HEK293 (cell line): ENCODE results near the gene PANX2.
A peak's percentile ranks its signal among the peaks of the same experiment; 100 is the strongest.

Source experiments
- CTCF ChIA-PET: fragments of 350-600 bp; formaldehyde crosslinking; extraction: SDS; loops from one replicate; lab custom pipeline; 2021; ENCODE audit warnings: antibody characterized with exemption; lab: Yijun Ruan, JAX
- POLR2A ChIA-PET: fragments of 300-600 bp; formaldehyde crosslinking; extraction: SDS; loops from one replicate; lab custom pipeline; 2020; ENCODE audit warnings: antibody characterized with exemption, inconsistent platforms; lab: Yijun Ruan, JAX
- H3K27ac ChIP-seq: fragments of 200-500 bp; sonication (Bioruptor generic); 2 replicates; pipeline ENCODE4 v1.5.1; 2014; ENCODE audit warnings: low read depth, low read length, control low read depth, inconsistent platforms; ENCODE audit errors: extremely low read depth
- H3K36me3 ChIP-seq, 2 experiments: fragments of 200-500 bp in 1 of 2; sonication (Bioruptor generic) in 1 of 2; 1 replicate in 1 of 2; 2 replicates in 1 of 2; pipeline ENCODE4 v1.5.1; 2014 to 2017; ENCODE audit warnings: inconsistent platforms in 2 of 2, low read length in 2 of 2; ENCODE audit not compliant: control insufficient read depth in 2 of 2, insufficient read depth in 1 of 2
- H3K4me1 ChIP-seq: fragments of 200-500 bp; sonication (Bioruptor generic); 2 replicates; pipeline ENCODE4 v1.5.1; 2014; ENCODE audit warnings: mild to moderate bottlenecking, low read length, inconsistent platforms; ENCODE audit not compliant: control insufficient read depth, insufficient read depth
- H3K4me3 ChIP-seq: 2 replicates; pipeline ENCODE4 v1.5.1; 2011; ENCODE audit warnings: low read depth, mild to moderate bottlenecking, control low read depth, low read length, moderate library complexity
- H3K9me3 ChIP-seq: fragments of 200-500 bp; sonication (Bioruptor generic); 2 replicates; pipeline ENCODE4 v1.5.1; 2014; ENCODE audit warnings: low read depth, low read length, inconsistent platforms; ENCODE audit not compliant: control insufficient read depth, insufficient read depth
- KLF10 ChIP-seq: fragments of 450-650 bp; IDR thresholded peaks from 2 replicates; pipeline ENCODE4 v1.5.1; 2018; ENCODE audit warnings: missing biosample characterization, mild to moderate bottlenecking, missing genetic modification characterization
- OVOL3 ChIP-seq: fragments of 450-650 bp; formaldehyde crosslinking; IDR thresholded peaks from 2 replicates; pipeline ENCODE4 v1.5.1; 2016; ENCODE audit warnings: missing biosample characterization, missing genetic modification characterization
- TCF7L2 ChIP-seq: IDR thresholded peaks from 2 replicates; pipeline ENCODE4 v1.6.1; 2011; ENCODE audit warnings: low read depth, mild to moderate bottlenecking, inconsistent platforms, low read length, moderate library complexity, borderline replicate concordance
- WT1 ChIP-seq: fragments of 450-650 bp; formaldehyde crosslinking; IDR thresholded peaks from 2 replicates; pipeline ENCODE4 v1.5.1; 2016; ENCODE audit warnings: missing biosample characterization, missing genetic modification characterization
- ZBTB21 ChIP-seq: fragments of 450-650 bp; formaldehyde crosslinking; IDR thresholded peaks from 2 replicates; pipeline ENCODE4 v1.5.1; 2017; ENCODE audit warnings: missing biosample characterization, missing genetic modification characterization
- ZEB2 ChIP-seq: fragments of 450-650 bp; formaldehyde crosslinking; IDR thresholded peaks from 2 replicates; pipeline ENCODE4 v1.5.1; 2016; ENCODE audit warnings: missing biosample characterization, missing genetic modification characterization
- ZNF121 ChIP-seq: fragments of 450-650 bp; formaldehyde crosslinking; IDR thresholded peaks from 2 replicates; pipeline ENCODE4 v1.5.1; 2016; ENCODE audit warnings: missing biosample characterization, missing genetic modification characterization
- ZNF19 ChIP-seq: fragments of 450-650 bp; formaldehyde crosslinking; IDR thresholded peaks from 2 replicates; pipeline ENCODE4; 2016; ENCODE audit warnings: missing biosample characterization, missing genetic modification characterization, low read depth
- ZNF248 ChIP-seq: fragments of 450-650 bp; formaldehyde crosslinking; IDR thresholded peaks from 2 replicates; pipeline ENCODE4 v1.5.1; 2017; ENCODE audit warnings: missing biosample characterization, missing genetic modification characterization
- ZNF416 ChIP-seq: fragments of 450-650 bp; formaldehyde crosslinking; IDR thresholded peaks from 2 replicates; pipeline ENCODE4 v1.5.1; 2016; ENCODE audit warnings: missing biosample characterization, missing genetic modification characterization
- ZNF548 ChIP-seq: fragments of 450-650 bp; formaldehyde crosslinking; IDR thresholded peaks from 2 replicates; pipeline ENCODE4 v1.5.1; 2016; ENCODE audit warnings: missing biosample characterization, missing genetic modification characterization
- ZNF549 ChIP-seq: fragments of 450-650 bp; IDR thresholded peaks from 2 replicates; pipeline ENCODE4 v1.5.1; 2018; ENCODE audit warnings: missing biosample characterization, missing genetic modification characterization, mild to moderate bottlenecking, inconsistent platforms, moderate library complexity
- ZNF600 ChIP-seq: fragments of 450-650 bp; formaldehyde crosslinking; IDR thresholded peaks from 2 replicates; pipeline ENCODE4 v1.5.1; 2016; ENCODE audit warnings: missing biosample characterization, missing genetic modification characterization
- ZNF621 ChIP-seq: fragments of 450-650 bp; formaldehyde crosslinking; IDR thresholded peaks from 2 replicates; pipeline ENCODE4 v1.5.1; 2017; ENCODE audit warnings: missing biosample characterization, missing genetic modification characterization
- ZNF626 ChIP-seq: fragments of 450-650 bp; sonication (Bioruptor Pico); formaldehyde crosslinking; IDR thresholded peaks from 2 replicates; pipeline ENCODE4 v1.5.1; 2018; ENCODE audit warnings: missing biosample characterization, missing genetic modification characterization, inconsistent platforms
- ZSCAN23 ChIP-seq: fragments of 450-650 bp; formaldehyde crosslinking; IDR thresholded peaks from 2 replicates; pipeline ENCODE4 v1.5.1; 2016; ENCODE audit warnings: missing biosample characterization, missing genetic modification characterization
- TF ChIP-seq, protein P1 (sequence below): fragments of 450-650 bp; IDR thresholded peaks from 2 replicates; pipeline ENCODE4 v1.5.1; 2018; ENCODE audit warnings: missing biosample characterization, missing genetic modification characterization
- TF ChIP-seq, protein P2 (sequence below): fragments of 450-650 bp; formaldehyde crosslinking; IDR thresholded peaks from 2 replicates; pipeline ENCODE4 v1.5.1; 2016; ENCODE audit warnings: missing biosample characterization, missing genetic modification characterization
- TF ChIP-seq, protein P3 (sequence below): fragments of 450-650 bp; formaldehyde crosslinking; IDR thresholded peaks from 2 replicates; pipeline ENCODE4; 2016; ENCODE audit warnings: missing biosample characterization, missing genetic modification characterization
- TF ChIP-seq, protein P4 (sequence below): IDR thresholded peaks from 2 replicates; pipeline ENCODE4 v1.6.1; 2011; ENCODE audit warnings: mild to moderate bottlenecking, low read depth, low read length, borderline replicate concordance
- TF ChIP-seq, protein P5 (sequence below): fragments of 450-650 bp; formaldehyde crosslinking; IDR thresholded peaks from 2 replicates; pipeline ENCODE4 v1.5.1; 2016; ENCODE audit warnings: missing biosample characterization, missing genetic modification characterization, low read depth

Gene PANX2

DNA sequence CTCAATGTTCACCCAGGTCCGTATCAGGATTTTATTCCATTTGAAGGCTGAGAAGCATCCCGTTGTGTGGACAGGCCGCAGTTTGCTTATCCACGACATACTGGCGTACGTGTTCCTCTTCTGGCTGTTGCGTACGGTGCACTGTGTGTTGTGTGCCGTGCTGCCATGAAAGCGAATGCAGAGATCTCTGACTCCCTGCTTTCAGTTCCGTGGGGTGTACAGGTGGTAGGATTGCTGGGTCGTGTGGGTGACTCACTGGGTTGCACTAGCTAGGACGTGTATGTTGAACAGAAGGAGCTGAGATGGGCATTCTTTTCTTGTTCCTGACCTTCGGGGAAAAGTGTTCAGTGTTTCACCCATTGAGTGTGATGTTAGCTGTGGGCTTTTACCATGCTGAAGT lies 40.6 kb downstream of the PANX2 start:
- no peak overlapping the region for H3K4me3 ChIP-seq
- no peaks in the 10 kb centered on the region for H3K9me3 ChIP-seq
- POLR2A ChIA-PET, result interaction anchor here (0.6 kb wide), 1 partner anchor 116 kb away, joined by 3 read pairs; the partner anchor contains the start of gene DENND6B
- H3K36me3 ChIP-seq, result peaks cover 33 to 90% of the 10 kb centered on the region in 2 experiments
- no peaks in the 10 kb centered on the region for H3K4me1 ChIP-seq
- H3K27ac ChIP-seq, result no peak overlapping the region
- CTCF ChIA-PET, result interaction anchor here (2.7 kb wide), 1 partner anchor 61 kb away, joined by 24 read pairs; no protein-coding TSS in a partner anchor
- no peak for TF ChIP-seq ZNF19
- TF ChIP-seq ZNF600 (tag by site-specific recombination), result 0 out of 2 replicates have a peak, but pooled peaks have one; percentile 24

DNA sequence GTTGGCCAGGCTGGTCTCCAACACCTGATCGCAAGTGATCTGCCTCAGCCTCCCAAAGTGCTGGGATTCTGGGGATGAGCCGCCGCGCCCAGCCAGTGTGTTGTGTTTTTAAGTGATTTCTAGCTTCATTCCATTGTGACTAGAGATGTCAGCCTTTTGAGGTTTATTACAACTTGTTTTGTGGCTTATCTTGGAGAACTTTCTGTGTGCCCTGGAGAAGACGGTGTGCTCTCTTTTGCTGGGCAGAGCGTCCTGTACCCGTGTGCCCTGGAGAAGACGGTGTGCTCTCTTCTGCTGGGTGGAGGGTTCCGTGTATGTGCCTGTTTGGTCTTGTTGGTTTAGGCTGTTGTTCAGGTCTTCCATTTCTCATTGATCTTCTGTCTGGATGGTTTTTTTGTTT lies 42.7 kb downstream of the PANX2 start:
- TF ChIP-seq, protein P1, sequence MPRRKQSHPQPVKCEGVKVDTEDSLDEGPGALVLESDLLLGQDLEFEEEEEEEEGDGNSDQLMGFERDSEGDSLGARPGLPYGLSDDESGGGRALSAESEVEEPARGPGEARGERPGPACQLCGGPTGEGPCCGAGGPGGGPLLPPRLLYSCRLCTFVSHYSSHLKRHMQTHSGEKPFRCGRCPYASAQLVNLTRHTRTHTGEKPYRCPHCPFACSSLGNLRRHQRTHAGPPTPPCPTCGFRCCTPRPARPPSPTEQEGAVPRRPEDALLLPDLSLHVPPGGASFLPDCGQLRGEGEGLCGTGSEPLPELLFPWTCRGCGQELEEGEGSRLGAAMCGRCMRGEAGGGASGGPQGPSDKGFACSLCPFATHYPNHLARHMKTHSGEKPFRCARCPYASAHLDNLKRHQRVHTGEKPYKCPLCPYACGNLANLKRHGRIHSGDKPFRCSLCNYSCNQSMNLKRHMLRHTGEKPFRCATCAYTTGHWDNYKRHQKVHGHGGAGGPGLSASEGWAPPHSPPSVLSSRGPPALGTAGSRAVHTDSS (tag by site-specific recombination), result no peak
- no peak for TF ChIP-seq OVOL3
- no peak for TF ChIP-seq ZNF121 (tag by site-specific recombination)
- TF ChIP-seq, protein P2, sequence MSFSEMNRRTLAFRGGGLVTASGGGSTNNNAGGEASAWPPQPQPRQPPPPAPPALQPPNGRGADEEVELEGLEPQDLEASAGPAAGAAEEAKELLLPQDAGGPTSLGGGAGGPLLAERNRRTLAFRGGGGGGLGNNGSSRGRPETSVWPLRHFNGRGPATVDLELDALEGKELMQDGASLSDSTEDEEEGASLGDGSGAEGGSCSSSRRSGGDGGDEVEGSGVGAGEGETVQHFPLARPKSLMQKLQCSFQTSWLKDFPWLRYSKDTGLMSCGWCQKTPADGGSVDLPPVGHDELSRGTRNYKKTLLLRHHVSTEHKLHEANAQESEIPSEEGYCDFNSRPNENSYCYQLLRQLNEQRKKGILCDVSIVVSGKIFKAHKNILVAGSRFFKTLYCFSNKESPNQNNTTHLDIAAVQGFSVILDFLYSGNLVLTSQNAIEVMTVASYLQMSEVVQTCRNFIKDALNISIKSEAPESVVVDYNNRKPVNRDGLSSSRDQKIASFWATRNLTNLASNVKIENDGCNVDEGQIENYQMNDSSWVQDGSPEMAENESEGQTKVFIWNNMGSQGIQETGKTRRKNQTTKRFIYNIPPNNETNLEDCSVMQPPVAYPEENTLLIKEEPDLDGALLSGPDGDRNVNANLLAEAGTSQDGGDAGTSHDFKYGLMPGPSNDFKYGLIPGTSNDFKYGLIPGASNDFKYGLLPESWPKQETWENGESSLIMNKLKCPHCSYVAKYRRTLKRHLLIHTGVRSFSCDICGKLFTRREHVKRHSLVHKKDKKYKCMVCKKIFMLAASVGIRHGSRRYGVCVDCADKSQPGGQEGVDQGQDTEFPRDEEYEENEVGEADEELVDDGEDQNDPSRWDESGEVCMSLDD (tag by site-specific recombination), result no peak
- no peak for TF ChIP-seq ZNF248 (tag by site-specific recombination)
- TF ChIP-seq, all 188 proteins: peak for 0
- ChIA-PET CTCF (interaction anchor here (1.3 kb wide), 1 partner anchor 313 kb away, joined by 4 read pairs; no protein-coding TSS in a partner anchor), POLR2A (interaction anchor here (1.4 kb wide), 1 partner anchor 12 kb away, joined by 3 read pairs; no protein-coding TSS in a partner anchor)
- H3K27ac ChIP-seq, result no peak overlapping the region
- no peak overlapping the region for H3K4me3 ChIP-seq
- no peaks in the 10 kb centered on the region for H3K9me3 ChIP-seq
- peaks cover 33 to 92% of the 10 kb centered on the region in 2 experiments for H3K36me3 ChIP-seq
- no peaks in the 10 kb centered on the region for H3K4me1 ChIP-seq

DNA sequence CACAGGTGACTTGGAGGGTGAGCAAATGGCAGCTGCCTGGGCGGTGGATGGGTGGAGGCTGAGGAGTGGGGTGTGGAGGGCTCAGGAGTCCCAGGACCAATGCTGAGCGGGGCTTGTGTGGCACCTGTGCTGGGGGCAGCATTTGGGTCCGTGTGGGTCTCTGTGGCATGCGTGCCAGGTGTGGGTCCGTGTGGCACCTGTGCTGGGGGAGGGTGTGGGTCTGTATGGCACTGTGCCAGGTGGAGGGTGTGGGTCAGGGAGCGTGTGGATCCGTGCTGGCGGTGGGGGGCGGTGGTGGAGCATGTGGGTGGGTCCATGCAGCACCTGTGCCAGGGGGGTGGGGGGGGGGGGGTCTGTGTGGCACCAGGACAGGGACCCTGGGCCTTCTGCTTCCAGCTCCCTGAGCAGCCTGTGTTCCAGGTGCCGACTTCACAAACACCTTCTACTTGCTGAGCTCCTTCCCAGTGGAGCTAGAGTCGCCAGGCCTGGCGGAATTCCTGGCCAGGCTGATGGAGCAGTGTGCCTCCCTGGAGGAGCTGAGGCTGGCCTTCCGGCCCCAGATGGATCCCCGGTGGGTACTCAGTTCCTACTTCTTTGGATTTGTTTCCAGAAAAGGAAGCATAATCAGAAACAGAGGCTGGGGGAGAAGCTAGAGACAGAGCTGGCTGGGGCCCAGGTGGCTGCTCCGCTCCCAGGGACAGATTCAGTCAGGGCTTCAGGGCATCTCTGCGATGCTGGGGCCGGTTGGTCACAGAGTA lies 44.9 kb downstream of the PANX2 start:
- H3K4me1 ChIP-seq, result peaks cover 2% of the 10 kb centered on the region; the same call in 1 of the 2 replicates
- no peaks in the 10 kb centered on the region for H3K9me3 ChIP-seq
- POLR2A ChIA-PET, result interaction anchor here (0.6 to 0.7 kb wide), 2 partner anchors 57 to 449 kb away, joined by 3 to 8 read pairs; no protein-coding TSS in a partner anchor
- H3K4me3 ChIP-seq, result no peak overlapping the region
- peaks cover 33 to 97% of the 10 kb centered on the region in 2 experiments for H3K36me3 ChIP-seq
- CTCF ChIA-PET, result interaction anchor here (2.4 kb wide), 1 partner anchor 66 kb away, joined by 6 read pairs; no protein-coding TSS in a partner anchor
- H3K27ac ChIP-seq, result no peak overlapping the region
- TF ChIP-seq ZEB2 (tag by site-specific recombination), result no peak
- TF ChIP-seq, protein P3, sequence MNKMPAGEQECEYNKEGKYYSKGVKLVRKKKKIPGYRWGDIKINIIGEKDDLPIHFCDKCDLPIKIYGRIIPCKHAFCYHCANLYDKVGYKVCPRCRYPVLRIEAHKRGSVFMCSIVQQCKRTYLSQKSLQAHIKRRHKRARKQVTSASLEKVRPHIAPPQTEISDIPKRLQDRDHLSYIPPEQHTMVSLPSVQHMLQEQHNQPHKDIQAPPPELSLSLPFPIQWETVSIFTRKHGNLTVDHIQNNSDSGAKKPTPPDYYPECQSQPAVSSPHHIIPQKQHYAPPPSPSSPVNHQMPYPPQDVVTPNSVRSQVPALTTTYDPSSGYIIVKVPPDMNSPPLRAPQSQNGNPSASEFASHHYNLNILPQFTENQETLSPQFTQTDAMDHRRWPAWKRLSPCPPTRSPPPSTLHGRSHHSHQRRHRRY, result no peak
- TF ChIP-seq ZSCAN23 (tag by site-specific recombination), result no peak
- no peak for TF ChIP-seq ZBTB21 (tag by site-specific recombination)
- TF ChIP-seq, protein P4, sequence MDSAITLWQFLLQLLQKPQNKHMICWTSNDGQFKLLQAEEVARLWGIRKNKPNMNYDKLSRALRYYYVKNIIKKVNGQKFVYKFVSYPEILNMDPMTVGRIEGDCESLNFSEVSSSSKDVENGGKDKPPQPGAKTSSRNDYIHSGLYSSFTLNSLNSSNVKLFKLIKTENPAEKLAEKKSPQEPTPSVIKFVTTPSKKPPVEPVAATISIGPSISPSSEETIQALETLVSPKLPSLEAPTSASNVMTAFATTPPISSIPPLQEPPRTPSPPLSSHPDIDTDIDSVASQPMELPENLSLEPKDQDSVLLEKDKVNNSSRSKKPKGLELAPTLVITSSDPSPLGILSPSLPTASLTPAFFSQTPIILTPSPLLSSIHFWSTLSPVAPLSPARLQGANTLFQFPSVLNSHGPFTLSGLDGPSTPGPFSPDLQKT, result no peak
- no peak for TF ChIP-seq ZNF626
- no peak for TF ChIP-seq WT1 (tag by site-specific recombination)
- no peak for TF ChIP-seq KLF10
- TF ChIP-seq, protein P5, sequence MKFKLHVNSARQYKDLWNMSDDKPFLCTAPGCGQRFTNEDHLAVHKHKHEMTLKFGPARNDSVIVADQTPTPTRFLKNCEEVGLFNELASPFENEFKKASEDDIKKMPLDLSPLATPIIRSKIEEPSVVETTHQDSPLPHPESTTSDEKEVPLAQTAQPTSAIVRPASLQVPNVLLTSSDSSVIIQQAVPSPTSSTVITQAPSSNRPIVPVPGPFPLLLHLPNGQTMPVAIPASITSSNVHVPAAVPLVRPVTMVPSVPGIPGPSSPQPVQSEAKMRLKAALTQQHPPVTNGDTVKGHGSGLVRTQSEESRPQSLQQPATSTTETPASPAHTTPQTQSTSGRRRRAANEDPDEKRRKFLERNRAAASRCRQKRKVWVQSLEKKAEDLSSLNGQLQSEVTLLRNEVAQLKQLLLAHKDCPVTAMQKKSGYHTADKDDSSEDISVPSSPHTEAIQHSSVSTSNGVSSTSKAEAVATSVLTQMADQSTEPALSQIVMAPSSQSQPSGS (tag by site-specific recombination), result no peak
- no peak for TF ChIP-seq ZNF416
- TF ChIP-seq ZNF548 (tag by site-specific recombination), result no peak
- no peak for TF ChIP-seq ZNF549 (tag by site-specific recombination)
- TF ChIP-seq TCF7L2, result no peak
- no peak for TF ChIP-seq ZNF600 (tag by site-specific recombination)
- TF ChIP-seq ZNF621 (tag by site-specific recombination), result no peak
